ENCODE measurements around the gene PCK1.

The PCK1 gene

DNA sequence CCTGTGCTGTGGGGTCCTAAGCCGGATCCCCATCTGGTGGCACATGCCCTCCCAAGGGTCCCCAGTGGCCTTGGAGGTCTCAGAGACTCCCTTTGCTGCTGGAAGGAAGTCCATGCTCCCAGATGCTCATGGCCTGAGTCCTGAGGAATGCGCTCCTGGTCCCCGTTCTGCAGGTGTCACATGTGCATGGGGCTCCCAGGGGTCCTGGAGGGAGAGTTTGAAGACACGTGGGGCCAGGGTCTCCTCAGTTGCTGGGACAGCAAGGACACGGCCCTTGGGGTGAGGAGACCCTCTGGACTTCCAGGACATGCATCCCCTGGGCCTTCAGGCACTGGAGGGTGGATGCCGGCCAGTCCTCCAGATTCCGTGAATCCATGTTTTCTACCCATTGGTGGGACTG is 47.6 kb downstream of the PCK1 start:
- DNase-seq = no peak

DNA sequence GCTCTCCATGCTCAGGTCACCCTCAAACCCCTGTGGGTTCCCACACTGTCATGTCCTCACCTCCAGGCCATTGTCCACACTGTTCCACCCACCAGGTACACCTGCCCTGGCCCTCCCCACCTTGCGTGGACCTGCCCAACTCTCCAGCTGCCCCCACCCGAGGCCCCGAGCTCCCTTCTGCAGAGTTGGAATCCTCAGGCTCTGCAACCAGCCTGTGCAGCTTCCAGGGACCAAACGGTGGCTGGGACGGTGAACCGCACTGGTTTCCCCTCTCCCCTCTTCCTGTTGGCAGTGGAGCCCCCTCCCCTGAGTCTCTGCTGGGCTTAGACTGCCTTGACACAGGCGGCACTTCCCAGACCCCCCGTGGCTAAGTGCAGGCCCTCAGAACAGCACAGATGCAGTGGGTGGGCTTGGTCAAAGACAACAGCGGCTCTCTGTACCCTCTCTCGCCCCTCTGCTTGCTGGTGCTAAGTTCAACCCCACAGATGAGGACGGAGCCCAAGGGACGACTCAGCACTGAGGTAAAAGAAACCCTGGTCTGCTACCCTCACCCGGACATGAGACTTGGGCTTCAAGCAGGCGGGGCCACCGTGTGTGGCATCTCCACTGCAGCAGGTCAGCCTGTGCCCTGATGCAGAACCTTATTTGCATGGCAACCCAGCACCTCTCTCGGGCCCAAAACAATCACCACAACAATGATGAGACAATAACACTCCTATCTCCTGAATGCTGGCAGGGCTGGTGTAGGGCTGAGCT is 48.4 kb downstream of the PCK1 start:
- no peak for DNase-seq

DNA sequence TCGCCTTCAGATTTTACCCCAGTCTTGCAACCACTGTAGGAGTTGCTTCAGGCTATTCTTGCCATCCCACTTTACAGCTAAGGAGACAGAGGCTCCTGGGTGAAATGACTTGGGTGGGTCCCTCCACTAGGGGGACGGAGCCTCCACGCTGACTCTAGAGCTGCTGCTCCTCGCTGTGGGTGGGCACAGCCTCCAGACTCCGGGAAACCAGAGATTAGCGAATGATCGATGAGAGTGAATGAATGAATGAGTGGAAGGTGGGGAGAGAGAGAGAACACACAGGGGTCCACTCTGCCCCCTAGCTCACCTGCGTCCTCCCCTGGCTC is 48.9 kb downstream of the PCK1 start:
- DNase-seq = no peak

DNA sequence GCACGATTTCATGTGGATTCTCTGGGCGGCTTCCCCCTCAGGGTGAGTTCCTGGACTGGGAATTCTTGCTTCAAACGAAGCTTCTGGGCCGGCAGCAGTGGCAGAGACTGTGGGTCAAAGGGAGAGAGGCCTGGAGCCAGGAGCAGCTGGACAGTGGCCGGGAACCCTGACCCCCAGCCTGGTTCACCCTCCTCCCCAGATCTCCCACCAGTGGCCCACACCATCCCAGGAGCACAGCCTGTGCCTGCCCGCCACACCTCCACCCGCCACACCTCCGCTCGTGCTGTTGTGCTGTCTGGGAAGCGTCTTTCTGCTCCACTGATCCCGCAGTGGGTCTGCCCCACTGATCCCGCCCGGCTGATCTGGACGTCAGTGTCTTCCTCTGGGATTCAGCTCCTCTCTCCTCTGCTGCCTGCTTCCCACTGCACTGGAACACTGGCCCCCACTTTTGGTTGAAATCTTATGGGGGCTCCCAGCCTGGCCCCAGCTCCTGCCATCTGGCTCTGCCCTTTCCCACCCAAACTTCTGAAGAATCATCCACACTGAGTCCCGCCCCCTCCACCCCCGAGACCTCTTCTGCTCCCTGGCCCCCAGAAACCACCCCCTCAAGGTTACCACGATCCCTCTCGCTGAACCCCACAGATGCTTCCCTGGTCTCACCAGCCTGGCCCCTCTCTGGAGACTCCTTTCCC is 49.5 kb downstream of the PCK1 start:
- no peak for DNase-seq

DNA sequence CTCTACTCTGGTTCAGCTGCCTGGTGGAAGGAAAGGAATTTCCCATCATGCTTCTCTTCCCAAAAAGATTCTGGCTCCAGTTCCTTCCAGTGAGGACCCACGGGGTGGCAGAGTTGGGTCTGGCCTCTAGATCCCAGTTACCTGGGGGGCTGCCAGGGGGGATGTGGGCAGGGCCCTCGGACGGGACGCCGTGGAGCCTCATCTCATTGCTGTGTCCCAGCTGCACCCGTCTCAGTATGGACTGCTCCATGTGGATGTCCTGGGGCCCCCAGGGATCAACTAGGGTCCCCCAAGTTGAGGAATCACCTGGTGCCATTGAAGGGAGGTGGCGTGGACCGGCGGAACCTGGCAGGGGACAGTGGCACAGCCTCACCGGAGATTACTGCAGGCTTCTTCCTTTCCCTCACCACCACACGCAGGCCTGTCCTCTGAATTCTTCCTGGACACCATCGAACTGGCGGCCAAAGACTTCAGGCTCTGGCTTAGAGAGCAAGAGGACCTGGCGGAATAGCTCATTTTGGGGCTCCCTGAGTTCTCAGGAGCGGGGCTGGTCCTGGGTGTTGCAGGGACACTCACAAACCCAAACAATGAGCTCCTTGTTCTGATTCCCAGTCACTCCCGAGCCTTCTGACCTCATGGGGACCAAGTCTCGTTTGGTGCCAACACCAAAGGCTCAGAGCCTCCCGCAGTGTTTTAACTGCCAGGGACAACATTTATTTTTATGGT is 50.8 kb downstream of the PCK1 start:
- DNase-seq = no peak

DNA sequence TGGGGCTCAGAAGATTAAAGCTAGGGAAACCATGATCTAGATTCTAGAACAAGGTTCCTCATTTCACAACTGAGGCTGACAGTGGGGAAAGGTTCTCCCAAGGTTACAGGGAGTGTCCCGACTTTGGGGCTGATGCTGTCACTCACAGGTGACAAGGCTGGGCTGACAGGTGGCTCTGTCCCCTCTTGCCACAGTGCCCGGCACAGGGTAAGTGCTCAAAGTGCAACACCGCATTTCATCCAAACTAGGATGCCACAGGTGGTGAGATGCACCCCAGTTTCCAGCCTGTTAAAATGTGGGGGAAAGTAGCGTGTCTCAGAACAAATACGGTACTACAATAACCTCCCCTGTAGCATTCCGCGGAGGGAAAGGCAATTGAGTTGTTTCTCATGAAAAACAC is 51.5 kb downstream of the PCK1 start:
- no peak for DNase-seq

DNA sequence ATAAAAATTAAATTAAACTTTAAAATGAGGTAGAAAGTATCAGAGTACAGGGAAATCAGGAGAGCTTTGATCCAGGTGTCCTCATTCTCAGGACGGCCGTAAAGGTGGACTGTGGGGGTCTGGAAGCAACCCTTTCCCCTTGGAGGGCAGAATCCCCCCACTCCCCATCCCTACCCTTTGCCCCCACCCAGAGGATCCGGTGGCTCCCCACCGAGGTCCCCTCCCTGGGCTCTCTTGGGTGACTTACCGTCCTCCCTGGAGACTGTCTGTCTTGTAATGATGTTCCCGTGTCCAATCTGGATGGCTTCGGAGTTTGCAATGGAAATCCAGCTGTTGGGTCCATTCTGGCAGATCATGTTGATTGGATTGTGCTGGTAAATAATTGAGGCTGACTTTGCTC is 52.0 kb downstream of the PCK1 start:
- DNase-seq = no peak

DNA sequence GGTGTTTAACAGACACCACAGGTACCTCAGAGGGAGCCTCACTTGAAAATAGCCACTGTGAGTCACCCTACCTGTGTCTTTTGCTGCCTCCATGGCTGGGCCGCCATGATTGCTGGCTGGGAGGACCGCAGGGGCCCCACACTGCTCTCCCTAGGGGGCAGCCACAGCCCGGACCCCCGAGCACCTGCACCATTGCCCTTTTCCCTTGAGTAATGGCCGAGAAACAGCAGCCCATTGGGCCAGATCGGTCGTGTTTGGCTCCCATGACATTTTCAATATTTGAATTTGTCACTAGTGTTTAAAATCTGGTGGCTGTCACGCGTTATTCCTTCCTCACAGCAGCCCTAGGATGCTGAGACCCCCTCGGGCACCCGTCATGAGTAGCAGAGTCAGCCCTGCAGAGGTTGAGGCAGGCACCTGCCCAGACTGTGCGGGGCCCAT is 52.6 kb downstream of the PCK1 start:
- DNase-seq = no peak

DNA sequence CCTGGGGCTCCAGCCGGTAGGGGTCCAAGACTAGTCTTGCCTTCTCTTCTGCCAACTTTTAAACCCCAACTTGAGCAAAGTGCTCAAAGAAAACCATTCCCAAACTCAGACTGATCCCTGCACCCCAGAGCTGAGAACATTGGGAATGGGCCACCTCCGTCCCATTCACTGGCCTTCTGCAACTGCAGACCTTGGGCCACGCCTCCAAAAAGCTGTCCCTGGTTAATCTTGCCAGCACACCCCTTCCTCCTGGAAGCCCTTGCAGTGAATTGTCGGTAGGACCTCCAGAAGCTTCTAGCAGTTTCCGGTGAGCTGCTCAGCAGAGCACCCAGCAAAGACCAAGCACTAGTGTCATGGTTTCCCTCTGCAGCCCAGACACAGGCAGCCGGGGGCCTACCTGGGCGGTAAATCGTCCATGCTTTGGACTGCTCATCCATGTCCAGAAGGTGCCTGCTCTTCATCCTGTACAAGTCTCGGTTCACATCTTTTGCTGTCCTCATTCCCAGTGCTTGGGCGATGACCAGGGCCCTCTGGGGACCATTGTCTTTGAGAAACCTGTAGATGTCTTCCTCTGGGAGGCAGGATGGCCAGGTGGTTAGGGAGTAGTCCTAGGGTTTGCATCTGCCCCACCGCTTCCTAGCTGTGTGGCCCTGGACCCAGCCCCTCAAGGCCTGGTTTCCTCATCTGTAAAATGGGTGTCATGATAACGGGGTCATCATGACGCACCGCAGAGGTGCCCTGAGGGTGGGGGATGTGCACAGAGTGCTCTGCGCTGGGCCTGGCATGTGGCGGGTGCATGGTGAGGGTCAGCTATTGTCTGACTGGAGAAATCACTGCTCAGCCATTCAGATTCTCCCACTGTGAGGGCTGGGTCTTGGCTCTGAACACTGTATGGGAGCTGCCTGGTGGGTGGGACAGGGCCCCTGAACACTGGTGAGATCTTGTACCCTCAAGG is 53.9 kb downstream of the PCK1 start:
- no peak for DNase-seq

DNA sequence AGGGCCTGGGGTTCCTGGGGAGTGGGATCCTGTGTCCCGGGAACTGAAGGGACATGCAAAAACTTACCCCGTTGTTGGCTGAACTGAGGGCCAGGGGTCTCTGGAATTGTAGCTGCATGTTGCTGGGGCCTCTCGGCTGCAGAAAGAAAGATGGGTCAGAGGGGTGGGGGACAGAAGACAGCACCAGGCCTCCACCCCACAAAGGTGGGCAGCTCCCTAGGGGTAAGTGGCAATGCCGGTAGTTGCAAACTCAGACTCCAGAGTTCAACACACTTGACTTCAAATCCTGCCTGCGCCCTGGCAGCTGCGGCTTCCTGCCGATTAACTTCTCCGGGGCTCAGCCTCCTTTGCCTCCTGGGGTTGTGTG is 54.5 kb downstream of the PCK1 start:
- DNase-seq = no peak

DNA sequence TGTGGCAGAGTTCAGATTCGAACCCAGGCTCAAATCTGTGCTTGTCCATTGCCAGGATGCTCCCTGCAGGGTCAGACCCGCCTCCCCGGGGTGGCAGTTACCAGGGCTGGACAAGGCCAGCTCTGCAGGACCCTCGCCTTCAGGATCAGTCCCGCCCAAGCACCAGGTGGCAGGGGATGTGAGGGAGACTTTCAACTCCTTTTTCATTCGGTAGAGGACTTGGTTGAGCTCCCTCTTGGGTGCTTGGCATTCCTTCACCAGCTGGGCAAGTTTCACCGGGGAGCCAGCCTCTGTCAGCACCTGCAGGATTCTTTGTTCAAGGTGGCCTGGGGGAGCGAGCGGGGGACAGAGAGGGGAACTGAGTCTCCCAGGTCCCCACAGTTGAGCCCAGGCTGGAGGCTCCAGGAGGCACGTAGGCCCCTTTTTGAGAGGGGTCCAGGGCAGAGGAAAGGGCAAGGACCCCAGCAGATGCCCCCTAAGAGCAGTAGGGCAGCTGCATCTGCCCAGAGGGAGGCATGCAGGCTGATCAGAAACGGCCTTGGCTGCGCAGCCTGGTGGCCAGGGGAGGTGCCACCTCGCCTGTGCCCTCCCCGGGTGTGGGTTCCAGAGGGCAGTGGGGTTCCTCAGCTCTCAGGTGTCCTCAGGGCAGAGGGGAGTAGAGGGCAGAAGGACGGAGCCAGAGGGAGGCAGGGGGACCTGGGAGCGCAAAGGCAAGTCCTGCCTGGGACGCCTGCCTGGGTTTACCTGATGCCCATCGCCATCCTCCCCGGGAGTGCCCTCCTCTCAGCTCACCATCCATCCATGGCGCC is 55.4 kb downstream of the PCK1 start:
- no peak for DNase-seq

DNA sequence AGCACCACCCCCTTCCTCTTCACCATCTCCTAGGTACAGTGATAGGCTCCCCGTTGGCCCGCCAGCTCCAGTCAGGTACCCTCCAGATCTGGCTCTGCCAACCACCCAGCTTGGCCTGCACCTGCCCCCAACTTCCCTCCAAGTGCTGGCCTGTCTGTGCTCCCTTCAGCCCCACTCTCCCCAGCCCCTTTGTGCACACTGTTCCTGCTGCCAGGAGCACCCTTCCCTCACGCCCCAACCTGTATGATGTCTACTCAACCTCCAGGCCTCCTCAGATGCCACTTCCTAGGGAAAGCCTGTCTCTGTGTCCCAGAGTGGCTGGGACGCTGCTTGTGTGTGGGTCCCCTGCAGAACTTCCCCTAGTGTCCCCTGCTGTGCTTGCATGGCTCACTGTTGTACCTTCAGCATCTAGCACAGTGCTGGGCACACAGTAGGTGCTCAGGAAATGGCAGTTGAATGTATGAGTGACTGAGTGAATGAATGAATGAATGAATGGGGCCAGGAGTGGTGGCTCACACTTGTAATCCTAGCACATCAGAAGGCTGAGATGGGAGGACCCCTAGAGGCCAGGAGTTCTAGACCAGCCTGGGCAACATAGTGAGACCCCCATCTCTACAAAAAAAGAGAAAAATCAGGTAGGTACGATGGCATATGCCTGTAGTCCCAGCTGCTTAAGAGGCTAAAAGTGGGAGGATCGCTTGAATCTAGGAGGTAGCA is 56.3 kb downstream of the PCK1 start:
- DNase-seq = no peak

Data from inflammatory macrophage treated with lipopolysaccharide for 4 hours (primary cell).